Fibroblast of lung (primary cell): ENCODE results near the gene RTP2.

Source experiments
- EZH2 ChIP-seq: IDR thresholded peaks from 2 replicates; pipeline ENCODE4 v1.5.1; 2012; ENCODE audit warnings: low read length, control low read depth, mild to moderate bottlenecking; ENCODE audit errors: missing control alignments
- TF ChIP-seq, protein P1 (sequence below), 2 donors: IDR thresholded peaks in 1 of 2; conservative IDR thresholded peaks in 1 of 2; 1 replicate in 1 of 2; 2 replicates in 1 of 2; pipeline ENCODE4 v1.5.1; 2011 to 2012; ENCODE audit warnings: low read length in 2 of 2, control low read depth in 1 of 2, inconsistent platforms in 1 of 2, low read depth in 1 of 2, mild to moderate bottlenecking in 1 of 2

DNA sequence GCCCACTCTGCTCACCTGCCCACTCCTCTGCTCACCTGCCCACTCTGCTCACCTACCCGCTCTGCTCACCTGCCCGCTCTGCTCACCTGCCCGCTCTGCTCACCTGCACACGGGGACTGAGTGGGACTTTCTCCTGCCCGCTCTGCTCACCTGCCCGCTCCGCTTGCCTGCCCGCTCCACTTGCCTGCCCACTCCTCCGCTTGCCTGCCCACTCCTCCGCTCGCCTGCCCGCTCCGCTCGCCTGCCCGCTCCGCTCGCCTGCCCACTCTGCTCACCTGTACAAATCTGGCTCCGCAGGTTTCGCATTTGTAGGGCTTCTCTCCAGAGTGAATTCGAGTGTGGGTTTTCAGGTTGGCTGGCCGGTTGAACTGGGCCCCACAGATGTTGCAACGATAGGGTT is 22.9 kb upstream of the RTP2 start:
- TF ChIP-seq, protein P1, sequence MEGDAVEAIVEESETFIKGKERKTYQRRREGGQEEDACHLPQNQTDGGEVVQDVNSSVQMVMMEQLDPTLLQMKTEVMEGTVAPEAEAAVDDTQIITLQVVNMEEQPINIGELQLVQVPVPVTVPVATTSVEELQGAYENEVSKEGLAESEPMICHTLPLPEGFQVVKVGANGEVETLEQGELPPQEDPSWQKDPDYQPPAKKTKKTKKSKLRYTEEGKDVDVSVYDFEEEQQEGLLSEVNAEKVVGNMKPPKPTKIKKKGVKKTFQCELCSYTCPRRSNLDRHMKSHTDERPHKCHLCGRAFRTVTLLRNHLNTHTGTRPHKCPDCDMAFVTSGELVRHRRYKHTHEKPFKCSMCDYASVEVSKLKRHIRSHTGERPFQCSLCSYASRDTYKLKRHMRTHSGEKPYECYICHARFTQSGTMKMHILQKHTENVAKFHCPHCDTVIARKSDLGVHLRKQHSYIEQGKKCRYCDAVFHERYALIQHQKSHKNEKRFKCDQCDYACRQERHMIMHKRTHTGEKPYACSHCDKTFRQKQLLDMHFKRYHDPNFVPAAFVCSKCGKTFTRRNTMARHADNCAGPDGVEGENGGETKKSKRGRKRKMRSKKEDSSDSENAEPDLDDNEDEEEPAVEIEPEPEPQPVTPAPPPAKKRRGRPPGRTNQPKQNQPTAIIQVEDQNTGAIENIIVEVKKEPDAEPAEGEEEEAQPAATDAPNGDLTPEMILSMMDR (conservative IDR thresholded peaks at IDR 0.05 in 1 of 2, IDR thresholded peaks at IDR 0.05 in 1 of 2; ENCODE audit: low read depth in 1 of 2, low read length in 2 of 2): no peak
- TF ChIP-seq EZH2: no peak
